LoVo (cell line): ENCODE results near the gene STH.

Source experiments
- DNase-seq: peaks from one replicate; pipeline ENCODE4 v3.0.0-alpha.2; 2016; ENCODE audit warnings: low spot score

STH gene

DNA sequence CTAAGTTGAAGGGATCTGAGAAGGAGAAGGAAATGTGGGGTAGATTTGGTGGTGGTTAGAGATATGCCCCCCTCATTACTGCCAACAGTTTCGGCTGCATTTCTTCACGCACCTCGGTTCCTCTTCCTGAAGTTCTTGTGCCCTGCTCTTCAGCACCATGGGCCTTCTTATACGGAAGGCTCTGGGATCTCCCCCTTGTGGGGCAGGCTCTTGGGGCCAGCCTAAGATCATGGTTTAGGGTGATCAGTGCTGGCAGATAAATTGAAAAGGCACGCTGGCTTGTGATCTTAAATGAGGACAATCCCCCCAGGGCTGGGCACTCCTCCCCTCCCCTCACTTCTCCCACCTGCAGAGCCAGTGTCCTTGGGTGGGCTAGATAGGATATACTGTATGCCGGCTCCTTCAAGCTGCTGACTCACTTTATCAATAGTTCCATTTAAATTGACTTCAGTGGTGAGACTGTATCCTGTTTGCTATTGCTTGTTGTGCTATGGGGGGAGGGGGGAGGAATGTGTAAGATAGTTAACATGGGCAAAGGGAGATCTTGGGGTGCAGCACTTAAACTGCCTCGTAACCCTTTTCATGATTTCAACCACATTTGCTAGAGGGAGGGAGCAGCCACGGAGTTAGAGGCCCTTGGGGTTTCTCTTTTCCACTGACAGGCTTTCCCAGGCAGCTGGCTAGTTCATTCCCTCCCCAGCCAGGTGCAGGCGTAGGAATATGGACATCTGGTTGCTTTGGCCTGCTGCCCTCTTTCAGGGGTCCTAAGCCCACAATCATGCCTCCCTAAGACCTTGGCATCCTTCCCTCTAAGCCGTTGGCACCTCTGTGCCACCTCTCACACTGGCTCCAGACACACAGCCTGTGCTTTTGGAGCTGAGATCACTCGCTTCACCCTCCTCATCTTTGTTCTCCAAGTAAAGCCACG, 28.3 kb downstream of the STH start:
- DNase-seq: no peak

GRCh38 chr17:46027976-46028325, 28.9 kb downstream of the STH start:
- no peak for DNase-seq

DNA sequence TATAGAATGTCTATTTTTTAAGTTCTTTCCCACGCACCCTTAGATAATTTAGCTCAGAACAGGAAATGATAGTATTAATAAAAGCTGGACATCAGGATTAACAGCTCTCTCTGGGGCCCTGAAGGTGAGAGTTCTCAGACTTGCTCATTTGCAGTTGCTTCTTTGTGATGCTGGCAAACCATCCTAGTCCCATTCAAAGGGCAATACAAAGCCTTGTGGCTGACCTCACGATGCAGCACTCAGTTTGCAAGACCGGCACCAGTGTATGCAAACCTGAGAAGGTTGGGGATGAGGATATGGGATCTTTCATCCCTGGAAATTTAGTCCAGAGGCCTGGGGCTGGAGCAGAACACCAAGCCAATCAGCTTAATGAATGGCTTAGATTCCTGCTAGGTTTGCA, 29.3 kb downstream of the STH start:
- no peak for DNase-seq

- no peak for DNase-seq
These were observed 30.0 kb downstream of the STH start for GRCh38 chr17:46028981-46029565.

DNA sequence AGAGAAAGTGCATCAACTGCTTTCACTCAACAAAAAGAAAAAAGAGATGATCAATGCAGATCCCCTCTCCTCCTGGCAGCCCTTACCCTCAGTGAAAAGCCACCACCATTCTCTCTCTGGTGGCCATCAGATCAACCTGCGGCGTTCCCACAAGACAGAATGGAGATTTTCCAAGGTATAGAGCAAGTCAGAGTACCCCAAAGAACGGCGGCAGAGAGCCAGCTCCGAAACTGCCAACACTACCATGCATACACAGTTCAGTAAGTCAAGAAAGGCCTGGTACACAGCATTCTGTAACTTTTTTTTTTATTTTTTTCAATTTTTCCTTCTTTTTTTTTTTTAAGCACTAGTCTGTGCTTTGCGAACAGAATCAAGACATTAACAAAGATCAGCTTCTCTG, 30.6 kb downstream of the STH start:
- no peak for DNase-seq

DNA sequence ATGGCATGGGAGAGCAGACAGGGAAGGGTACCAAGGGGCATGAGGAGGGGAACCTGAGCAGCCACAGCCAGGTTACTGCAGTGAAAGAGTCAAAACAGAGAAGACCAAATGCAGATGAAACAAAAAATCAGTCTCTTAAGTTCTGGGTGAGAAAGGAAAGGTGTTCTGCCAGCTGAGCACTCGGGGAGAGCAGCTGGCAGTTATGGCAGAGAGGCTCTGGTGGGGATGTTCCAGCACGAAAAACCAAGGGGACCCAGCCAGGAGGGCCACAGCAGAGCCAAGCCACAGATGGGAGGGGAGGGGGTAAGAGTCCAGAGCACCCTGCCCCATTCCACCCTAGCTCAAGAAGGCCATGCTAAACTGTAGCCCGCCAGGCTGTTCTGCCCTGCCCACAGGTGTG, 31.7 kb downstream of the STH start:
- DNase-seq: no peak

DNA sequence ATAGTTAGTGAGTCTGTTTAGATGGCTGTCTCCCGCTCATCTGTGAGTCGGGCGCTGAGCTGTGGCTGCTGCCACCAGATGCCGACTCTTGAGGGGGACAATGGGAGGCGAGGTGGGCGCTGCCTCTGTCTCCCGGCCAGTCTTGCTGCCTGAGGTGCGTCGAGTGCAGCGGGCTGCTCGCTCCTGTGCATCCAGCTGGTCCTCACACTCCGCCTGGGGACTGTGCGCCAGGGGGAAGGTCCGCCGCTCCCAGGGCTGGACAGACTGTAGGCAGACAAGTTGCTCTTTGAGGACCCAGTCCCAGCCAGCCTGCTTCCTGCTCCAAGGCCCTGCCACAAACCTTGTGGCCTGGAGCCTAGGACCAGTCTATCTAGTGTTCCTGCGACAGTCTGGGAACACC, 32.4 kb downstream of the STH start:
- no peak for DNase-seq

GRCh38 chr17:46031920-46032319, 32.9 kb downstream of the STH start:
- DNase-seq: no peak

DNA sequence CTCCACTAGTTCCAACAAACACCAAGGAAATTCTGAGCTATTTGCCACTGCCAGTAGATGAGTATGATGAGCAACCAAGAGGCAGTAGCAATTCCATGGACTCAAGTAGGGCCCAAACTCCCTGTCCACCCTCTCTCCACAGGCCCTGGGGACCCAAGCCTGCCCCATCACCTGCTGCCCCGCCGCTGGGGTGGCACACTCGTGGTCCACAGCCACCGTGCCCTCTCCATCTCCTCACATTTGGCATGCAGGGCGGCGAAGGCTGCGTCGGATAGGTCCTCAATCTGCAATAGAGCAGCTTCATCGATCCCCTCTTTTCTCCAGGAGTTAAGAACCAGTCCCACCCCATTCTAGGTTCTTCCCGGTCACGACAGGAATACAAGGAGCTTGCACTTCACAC, 33.9 kb downstream of the STH start:
- DNase-seq: no peak

DNA sequence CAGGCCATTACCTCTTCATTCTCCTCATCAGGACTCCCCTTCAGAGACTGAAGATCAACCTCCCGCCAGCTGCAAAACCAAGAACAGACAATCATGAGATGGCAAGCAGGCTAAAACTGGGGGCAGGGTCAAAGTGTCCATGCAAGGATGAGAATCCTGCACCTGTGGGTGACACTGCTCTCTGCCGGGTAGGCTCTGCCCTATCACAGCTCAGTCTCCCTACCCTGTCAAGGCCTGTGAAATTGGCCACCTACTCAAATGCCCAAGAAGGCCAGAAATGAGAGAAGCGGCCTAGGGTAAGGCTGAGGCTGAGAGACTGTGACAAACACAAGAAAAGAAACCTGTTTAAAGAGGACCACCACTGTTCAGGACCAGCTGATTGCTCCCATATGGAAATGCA, 34.3 kb downstream of the STH start:
- DNase-seq: no peak

- no peak for DNase-seq
These were observed 36.2 kb downstream of the STH start for GRCh38 chr17:46035112-46035818.

- no peak for DNase-seq
These were observed 37.4 kb downstream of the STH start for GRCh38 chr17:46036491-46036890.

DNA sequence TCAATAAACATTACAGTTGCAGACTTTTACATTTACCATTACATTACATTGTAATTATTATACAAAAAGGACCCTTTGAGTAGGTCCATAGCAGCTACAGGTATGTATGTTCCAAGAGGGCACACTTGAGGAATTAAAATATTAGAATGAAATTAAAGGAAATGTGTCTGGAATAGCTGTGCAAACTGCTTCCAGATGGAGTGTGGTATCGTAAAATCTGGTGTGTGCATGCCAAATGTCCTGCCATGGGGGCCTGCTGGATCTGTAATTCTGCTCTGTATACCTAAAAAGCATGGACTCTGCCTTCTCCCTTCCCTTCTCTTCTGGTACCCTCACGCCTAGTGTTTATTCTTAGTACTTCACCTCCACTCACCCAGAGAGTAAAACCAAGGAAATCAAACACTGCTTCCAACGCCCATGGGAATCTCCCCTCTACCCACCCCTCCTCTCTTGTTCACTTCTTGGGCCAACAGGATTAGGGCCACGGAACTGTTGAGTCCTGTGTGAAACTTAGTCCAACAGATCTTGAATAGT, 38.7 kb downstream of the STH start:
- DNase-seq: no peak

GRCh38 chr17:46038414-46038813, 39.4 kb downstream of the STH start:
- DNase-seq: no peak

DNA sequence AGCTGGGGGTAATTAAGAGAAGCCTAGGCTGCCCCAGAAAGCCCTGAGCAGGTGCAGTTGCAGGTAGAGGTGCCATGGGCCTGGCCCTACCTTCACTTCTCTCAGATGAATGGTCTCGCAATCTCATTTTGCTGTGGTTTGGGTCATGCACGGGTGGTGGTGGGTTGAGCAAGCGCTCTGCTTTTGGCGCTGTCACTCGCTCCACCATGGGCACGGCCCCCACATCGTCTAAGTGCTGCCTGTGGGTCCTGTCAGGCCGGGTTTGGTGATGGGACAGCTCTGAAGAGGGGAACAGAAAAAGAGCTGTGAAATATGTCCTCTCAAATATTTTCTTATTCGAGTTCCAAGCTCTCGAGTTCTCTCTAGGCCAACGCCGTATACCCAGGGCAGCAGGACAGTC, 39.9 kb downstream of the STH start:
- DNase-seq: no peak

DNA sequence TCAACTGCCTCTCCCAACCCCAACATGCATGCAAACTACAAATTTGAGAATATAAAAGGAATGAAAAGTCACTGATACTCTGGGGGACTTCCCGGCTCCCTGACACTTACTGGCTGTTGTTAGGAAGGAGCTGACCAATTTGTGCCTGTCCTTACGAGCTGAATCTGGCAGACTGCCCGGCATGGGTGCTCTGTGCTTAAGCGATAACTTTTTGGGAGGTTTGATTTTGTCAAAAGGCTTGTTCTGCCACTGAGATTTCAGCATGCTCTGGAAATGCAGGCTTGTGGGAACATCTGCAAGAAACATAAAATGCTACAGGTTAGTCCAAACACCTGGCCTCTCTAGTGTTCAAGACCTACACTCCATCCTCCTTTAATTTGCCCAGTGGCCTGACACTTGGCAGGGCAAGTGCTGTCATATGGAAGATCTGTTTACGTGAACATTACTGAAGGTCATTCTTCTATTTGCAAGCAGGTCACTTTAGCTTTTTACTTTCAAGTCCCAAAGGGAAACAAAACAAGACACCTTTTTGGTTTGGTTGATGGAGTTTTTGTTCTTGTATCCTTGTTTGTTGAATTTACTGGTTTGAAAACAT, 40.6 kb downstream of the STH start:
- DNase-seq: no peak

DNA sequence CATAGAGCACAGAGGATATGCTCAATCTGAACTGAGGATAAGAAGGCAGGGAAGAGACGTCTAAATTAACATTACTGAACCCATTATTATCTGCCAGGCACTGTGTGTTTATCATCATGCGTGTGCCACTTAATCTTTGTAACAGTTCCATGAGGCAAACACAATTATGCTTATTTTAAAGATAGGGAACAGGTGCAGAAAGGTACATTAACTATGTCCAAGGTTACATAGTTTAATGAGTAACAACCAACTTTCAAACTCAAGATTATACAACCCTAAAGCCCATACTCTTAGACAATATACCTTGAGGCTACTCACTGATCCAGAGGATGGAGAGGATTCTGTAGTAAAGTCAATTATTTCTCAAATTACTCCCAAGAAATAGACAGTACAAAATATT, 43.2 kb downstream of the STH start:
- no peak for DNase-seq

DNA sequence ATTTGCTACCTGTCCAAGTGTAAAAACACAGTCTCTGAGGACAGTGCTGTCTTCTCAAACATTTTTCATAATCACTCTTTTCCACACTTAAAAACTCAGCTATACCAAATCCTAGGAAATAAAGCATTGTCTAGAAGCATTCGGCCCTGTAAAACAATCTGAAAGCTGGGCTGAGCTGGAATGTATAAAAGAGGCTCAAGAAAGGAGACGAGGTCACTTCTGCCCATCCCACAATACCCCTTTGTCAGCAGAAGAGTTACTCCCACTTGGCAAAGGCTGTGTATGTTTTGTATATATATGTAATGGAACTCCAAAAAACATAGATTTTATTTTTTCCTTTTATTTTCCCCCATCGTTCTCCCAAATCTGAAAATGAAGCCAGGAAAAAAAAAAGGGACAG, 43.9 kb downstream of the STH start:
- no peak for DNase-seq

DNA sequence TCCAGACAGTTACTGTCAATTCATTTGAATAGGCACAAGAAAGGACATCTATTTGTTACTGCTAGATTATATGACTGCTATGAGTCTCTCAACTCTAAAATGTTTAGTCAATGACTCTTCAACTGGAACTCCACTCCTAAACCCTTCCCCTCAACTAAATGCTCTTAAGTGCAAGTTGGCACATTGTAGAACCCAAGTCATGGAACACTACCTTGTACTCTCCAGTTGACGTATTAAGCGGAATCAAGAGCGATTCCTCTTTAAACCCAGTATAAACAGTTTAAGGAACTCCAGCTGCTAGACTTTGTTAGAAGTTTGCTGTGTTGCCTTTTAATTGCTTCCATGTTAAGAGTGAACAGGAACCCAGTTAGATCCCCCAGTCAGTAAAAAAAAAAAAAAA, 44.6 kb downstream of the STH start:
- no peak for DNase-seq

- peak; percentile 55 for DNase-seq
These were observed 45.4 kb downstream of the STH start for GRCh38 chr17:46044286-46044928.

- DNase-seq: no peak
These were observed 45.9 kb downstream of the STH start for GRCh38 chr17:46044989-46045388.

GRCh38 chr17:46045639-46046038, 46.6 kb downstream of the STH start:
- no peak for DNase-seq
